ENCODE results near the gene UNC5C. TPM values are rescaled to one million over a fixed set of nuclear protein-coding genes. Genes with fewer than 3 reads are reported as not detected.

The UNC5C gene
- total and polyA plus RNA-seq, 2 donors (not counting 1 experiment from before 2014, with no cell fraction given): 2.0 to 11.6 TPM

DNA sequence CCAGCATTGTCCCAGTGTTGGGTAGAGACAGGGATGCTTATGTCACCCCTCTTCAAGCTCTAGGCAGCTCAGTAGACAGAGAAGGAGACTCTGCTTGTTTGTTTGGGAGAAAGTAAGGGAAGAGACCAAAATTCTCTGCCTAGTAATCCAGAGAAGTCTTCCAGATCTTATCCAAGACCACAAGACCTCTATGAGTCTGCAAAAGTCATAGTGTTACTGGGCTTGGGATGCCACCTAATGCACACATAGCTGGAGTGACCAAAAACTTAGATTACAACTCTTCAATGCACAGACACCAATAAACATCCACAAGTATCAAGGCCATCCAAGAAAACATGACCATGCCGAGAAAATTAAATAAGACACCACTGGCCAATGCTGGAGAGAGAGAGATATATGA is 205.5 kb downstream of the UNC5C start:
- no peaks in the 10 kb centered on the region for H3K9me3 ChIP-seq (ENCODE audit: control insufficient read depth, insufficient read depth, low read depth, low read length)
- TF ChIP-seq EZH2 (IDR thresholded peaks at IDR 0.05; ENCODE audit: low read length, missing control alignments): no peak
- TF ChIP-seq CTCF (conservative IDR thresholded peaks at IDR 0.05 in 1 of 2, IDR thresholded peaks at IDR 0.05 in 1 of 2; ENCODE audit: low read depth in 1 of 2, low read length in 2 of 2): no peak
- no peak overlapping the region for H3K4me2 ChIP-seq (ENCODE audit: extremely low read depth, insufficient read depth, low read length)
- no peaks in the 10 kb centered on the region for H3K27me3 ChIP-seq (ENCODE audit: control insufficient read depth, insufficient read depth, low read length)
- no peak overlapping the region for H3K4me3 ChIP-seq (replicated peaks in 1 of 4; ENCODE audit: control extremely low read depth in 1 of 4, insufficient read depth in 1 of 4, low read depth in 3 of 4, low read length in 4 of 4)
- DNase-seq (ENCODE audit: low read depth in 2 of 2): no peak
- H3K9ac ChIP-seq (ENCODE audit: insufficient read depth, low read length): no peak overlapping the region
- no peaks in the 10 kb centered on the region for H3K36me3 ChIP-seq (ENCODE audit: control insufficient read depth, insufficient read depth, low read length)
- no peaks in the 10 kb centered on the region for H3K79me2 ChIP-seq (ENCODE audit: control insufficient read depth, insufficient read depth, low read length)
- H4K20me1 ChIP-seq (ENCODE audit: control insufficient read depth, extremely low read depth, insufficient read depth, low read length): no peaks in the 10 kb centered on the region
- no peak overlapping the region for H2AFZ ChIP-seq (ENCODE audit: low read length)
- no peaks in the 10 kb centered on the region for H3K4me1 ChIP-seq (ENCODE audit: control insufficient read depth, extremely low read depth, insufficient read depth, low read length)
- no peak overlapping the region for H3K27ac ChIP-seq (ENCODE audit: insufficient read depth, low read length)

DNA sequence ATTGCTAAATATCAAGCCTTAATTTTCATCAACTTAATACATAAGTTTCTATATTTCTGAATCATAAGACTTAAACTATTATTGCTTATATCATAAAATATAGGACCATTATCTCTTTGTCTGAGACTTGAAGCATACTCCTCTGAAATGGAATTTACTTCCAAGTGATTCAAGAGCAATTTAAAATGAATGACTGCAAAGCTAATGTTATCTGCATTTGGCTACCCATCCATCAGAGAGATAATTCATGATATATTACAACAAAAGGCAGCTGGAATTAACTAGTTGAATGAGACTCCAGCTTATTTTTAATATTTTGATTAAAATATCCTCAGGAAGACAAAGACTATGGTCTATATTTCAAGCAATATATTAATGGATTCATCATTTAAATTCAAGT is 208.6 kb downstream of the UNC5C start:
- H4K20me1 ChIP-seq (ENCODE audit: control insufficient read depth, extremely low read depth, insufficient read depth, low read length): no peaks in the 10 kb centered on the region

GRCh38 chr4:95325665-95326064 is 223.1 kb downstream of the UNC5C start:
- Histone ChIP-seq H3K4me1 (ENCODE audit: control insufficient read depth, extremely low read depth, insufficient read depth, low read length) (no peaks in the 10 kb centered on the region), H3K4me3 (replicated peaks in 1 of 4; ENCODE audit: control extremely low read depth in 1 of 4, insufficient read depth in 1 of 4, low read depth in 3 of 4, low read length in 4 of 4) (no peak overlapping the region), H3K79me2 (ENCODE audit: control insufficient read depth, insufficient read depth, low read length) (no peaks in the 10 kb centered on the region), H3K9ac (ENCODE audit: insufficient read depth, low read length) (no peak overlapping the region), H3K4me2 (ENCODE audit: extremely low read depth, insufficient read depth, low read length) (no peak overlapping the region), H3K27me3 (ENCODE audit: control insufficient read depth, insufficient read depth, low read length) (no peaks in the 10 kb centered on the region), H3K27ac (ENCODE audit: insufficient read depth, low read length) (no peak overlapping the region), H2AFZ (ENCODE audit: low read length) (no peak overlapping the region), H3K9me3 (ENCODE audit: control insufficient read depth, insufficient read depth, low read depth, low read length) (no peaks in the 10 kb centered on the region), H3K36me3 (ENCODE audit: control insufficient read depth, insufficient read depth, low read length) (no peaks in the 10 kb centered on the region), H4K20me1 (ENCODE audit: control insufficient read depth, extremely low read depth, insufficient read depth, low read length) (peaks cover 2% of the 10 kb centered on the region)
- no peak for DNase-seq (ENCODE audit: low read depth in 2 of 2)
- TF ChIP-seq CTCF (conservative IDR thresholded peaks at IDR 0.05 in 1 of 2, IDR thresholded peaks at IDR 0.05 in 1 of 2; ENCODE audit: low read depth in 1 of 2, low read length in 2 of 2) (no peak), EZH2 (IDR thresholded peaks at IDR 0.05; ENCODE audit: low read length, missing control alignments) (no peak)

More for the DNA sequence above, 208.6 kb downstream of the UNC5C start:
- Histone ChIP-seq H3K4me3 (replicated peaks in 1 of 4; ENCODE audit: control extremely low read depth in 1 of 4, insufficient read depth in 1 of 4, low read depth in 3 of 4, low read length in 4 of 4) (no peak overlapping the region), H2AFZ (ENCODE audit: low read length) (no peak overlapping the region), H3K4me2 (ENCODE audit: extremely low read depth, insufficient read depth, low read length) (no peak overlapping the region), H3K9me3 (ENCODE audit: control insufficient read depth, insufficient read depth, low read depth, low read length) (no peaks in the 10 kb centered on the region), H3K9ac (ENCODE audit: insufficient read depth, low read length) (no peak overlapping the region), H3K36me3 (ENCODE audit: control insufficient read depth, insufficient read depth, low read length) (no peaks in the 10 kb centered on the region), H3K79me2 (ENCODE audit: control insufficient read depth, insufficient read depth, low read length) (no peaks in the 10 kb centered on the region), H3K4me1 (ENCODE audit: control insufficient read depth, extremely low read depth, insufficient read depth, low read length) (no peaks in the 10 kb centered on the region), H3K27me3 (ENCODE audit: control insufficient read depth, insufficient read depth, low read length) (no peaks in the 10 kb centered on the region), H3K27ac (ENCODE audit: insufficient read depth, low read length) (no peak overlapping the region)
- no peak for TF ChIP-seq EZH2 (IDR thresholded peaks at IDR 0.05; ENCODE audit: low read length, missing control alignments)
- TF ChIP-seq CTCF (conservative IDR thresholded peaks at IDR 0.05 in 1 of 2, IDR thresholded peaks at IDR 0.05 in 1 of 2; ENCODE audit: low read depth in 1 of 2, low read length in 2 of 2): no peak
- DNase-seq (ENCODE audit: low read depth in 2 of 2): no peak

Measured in fibroblast of lung (primary cell).